NK-92 treated with Interleukin-12 subunit alpha and Interleukin-12 subunit beta, amount 100 ng/mL, for 24 hours (cell line): ENCODE measurements around the gene DKK3.

Experiments
- DNase-seq: peaks from one replicate; lab custom pipeline; 2025; lab: John Stamatoyannopoulos, UW

Gene DKK3

GRCh38 chr11:11940551-11940950 is 67.9 kb downstream of the DKK3 start:
- no peak for DNase-seq

- no peak for DNase-seq
Measured at GRCh38 chr11:11937957-11938356, 70.5 kb downstream of the DKK3 start.

GRCh38 chr11:11937433-11937832 is 71.0 kb downstream of the DKK3 start:
- DNase-seq = no peak

- no peak for DNase-seq
Measured at GRCh38 chr11:11935536-11935935, 72.9 kb downstream of the DKK3 start.

- DNase-seq = no peak
Measured at GRCh38 chr11:11931461-11932055, 76.9 kb downstream of the DKK3 start.

GRCh38 chr11:11929920-11930319 is 78.5 kb downstream of the DKK3 start:
- DNase-seq = no peak

- no peak for DNase-seq
Measured at GRCh38 chr11:11923828-11924227, 84.6 kb downstream of the DKK3 start.

GRCh38 chr11:11916981-11917399 is 91.4 kb downstream of the DKK3 start:
- no peak for DNase-seq

- no peak for DNase-seq
Measured at GRCh38 chr11:11915625-11916024, 92.8 kb downstream of the DKK3 start.

GRCh38 chr11:11913395-11913794 is 95.0 kb downstream of the DKK3 start:
- no peak for DNase-seq
